Measurements from ENCODE around the gene FBXO31. TPM values are rescaled to one million over a fixed set of nuclear protein-coding genes. Genes with fewer than 3 reads are reported as not detected.

Gene FBXO31
- total and polyA plus RNA-seq, 8 donors: 6.4 to 1,171 (median 23.8) TPM

DNA sequence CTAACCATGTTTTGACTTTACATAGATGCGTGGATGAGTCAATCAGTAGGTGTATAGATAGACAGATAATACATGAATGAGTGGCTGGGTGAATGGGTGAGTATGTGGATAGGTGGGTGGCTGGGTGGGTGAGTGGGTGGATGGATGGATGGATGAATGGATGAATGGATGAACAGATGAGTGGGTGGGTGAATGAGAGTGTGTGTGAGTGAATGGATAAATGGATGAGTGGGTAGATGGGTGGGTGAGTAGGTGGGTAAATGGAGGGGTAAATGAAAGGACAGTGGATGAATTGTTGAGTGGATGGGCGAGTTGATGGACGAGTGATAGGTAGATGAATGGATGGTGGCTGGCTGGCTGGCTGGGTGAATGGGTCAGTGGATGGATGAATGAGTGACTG lies 89.6 kb downstream of the FBXO31 start:
- no peaks in the 10 kb centered on the region for H3K4me1 ChIP-seq
- DNase-seq: no peak
- H3K4me3 ChIP-seq: no peak overlapping the region
- H3K36me3 ChIP-seq: peaks cover 0 to 15% (median 0%) of the 10 kb centered on the region in 4 donors
- TF ChIP-seq CTCF (IDR thresholded peaks at IDR 0.05) (no peak), POLR2A (IDR thresholded peaks at IDR 0.05) (no peak), POLR2AphosphoS5 (IDR thresholded peaks at IDR 0.05) (no peak), EP300 (IDR thresholded peaks at IDR 0.05) (no peak)
- H3K27me3 ChIP-seq: no peaks in the 10 kb centered on the region
- intact Hi-C loops (cut with DNase I; ENCODE audit: low total_unique reads): no loop called here
- H3K27ac ChIP-seq: no peak overlapping the region
- peaks cover 0 to 8% (median 2%) of the 10 kb centered on the region in 4 donors for H3K9me3 ChIP-seq
- WGBS, 5 donors: 83 to 98% (median 96%) methylated on average over 3 of the region's 3 CpGs

GRCh38 chr16:87291944-87292343 lies 91.6 kb downstream of the FBXO31 start:
- TF ChIP-seq EP300 (IDR thresholded peaks at IDR 0.05) (no peak), POLR2AphosphoS5 (IDR thresholded peaks at IDR 0.05) (no peak), CTCF (IDR thresholded peaks at IDR 0.05) (no peak), POLR2A (IDR thresholded peaks at IDR 0.05) (no peak)
- Histone ChIP-seq H3K9me3 (peaks cover 0 to 8% (median 2%) of the 10 kb centered on the region in 4 donors), H3K27me3 (no peaks in the 10 kb centered on the region), H3K36me3 (peaks cover 0 to 9% (median 0%) of the 10 kb centered on the region in 4 donors), H3K4me3 (no peak overlapping the region), H3K4me1 (no peaks in the 10 kb centered on the region), H3K27ac (no peak overlapping the region)
- intact Hi-C loops (cut with DNase I; ENCODE audit: low total_unique reads): no loop called here
- no peak for DNase-seq
- 77 to 97% (median 89%) methylated on average over 6 of the region's 6 CpGs for WGBS, 5 donors

- Histone ChIP-seq H3K4me1 (no peaks in the 10 kb centered on the region), H3K36me3 (peaks cover 0 to 9% (median 0%) of the 10 kb centered on the region in 4 donors), H3K4me3 (no peak overlapping the region), H3K27ac (no peak overlapping the region), H3K9me3 (peaks cover 0 to 8% (median 2%) of the 10 kb centered on the region in 4 donors), H3K27me3 (no peaks in the 10 kb centered on the region)
- 60 to 72% (median 69%) methylated on average over 7 of the region's 7 CpGs for WGBS, 5 donors
- no peak for TF ChIP-seq EP300 (IDR thresholded peaks at IDR 0.05)
- intact Hi-C loops (cut with DNase I; ENCODE audit: low total_unique reads): no loop called here
- no peak for DNase-seq
Measured at GRCh38 chr16:87288753-87289362, 94.7 kb downstream of the FBXO31 start.

GRCh38 chr16:87286839-87287626 lies 96.5 kb downstream of the FBXO31 start:
- TF ChIP-seq CTCF (IDR thresholded peaks at IDR 0.05) (no peak), POLR2AphosphoS5 (IDR thresholded peaks at IDR 0.05) (no peak), POLR2A (IDR thresholded peaks at IDR 0.05) (no peak), EP300 (IDR thresholded peaks at IDR 0.05) (no peak)
- H3K4me1 ChIP-seq: no peaks in the 10 kb centered on the region
- intact Hi-C loops (cut with DNase I; ENCODE audit: low total_unique reads): no loop called here
- H3K9me3 ChIP-seq: peaks cover 0 to 2% (median under 1%) of the 10 kb centered on the region in 4 donors
- peaks cover 0 to 3% (median 0%) of the 10 kb centered on the region in 4 donors for H3K36me3 ChIP-seq
- 60 to 86% (median 77%) methylated on average over 8 of the region's 8 CpGs for whole genome bisulfite sequencing, 5 donors
- no peak for DNase-seq
- H3K27me3 ChIP-seq: no peaks in the 10 kb centered on the region
- H3K4me3 ChIP-seq: no peak overlapping the region
- H3K27ac ChIP-seq: no peak overlapping the region
